Fibroblast of skin of abdomen (primary cell): ENCODE measurements around the gene PPP1R1A. TPM values are rescaled to one million over a fixed set of nuclear protein-coding genes. Genes with fewer than 3 reads are reported as not detected.

Experiments used
- DNase-seq: peaks from one replicate; pipeline ENCODE4 v3.0.0-alpha.2; 2013
- polyA plus RNA-seq, 2 experiments: library from polyadenylated mRNA; unstranded; fragments of 120-200 nt; gene quantifications; one replicate each; pipeline ENCODE4 v1.2.1, GENCODE V29; 2013; ENCODE audit not compliant: insufficient read length in 2 of 2

Gene PPP1R1A
- polyA plus RNA-seq (2013, experiment 1 of 2; ENCODE audit: insufficient read length) = 0.31 TPM
- 0.22 TPM for polyA plus RNA-seq (2013, experiment 2 of 2; ENCODE audit: insufficient read length)

DNA sequence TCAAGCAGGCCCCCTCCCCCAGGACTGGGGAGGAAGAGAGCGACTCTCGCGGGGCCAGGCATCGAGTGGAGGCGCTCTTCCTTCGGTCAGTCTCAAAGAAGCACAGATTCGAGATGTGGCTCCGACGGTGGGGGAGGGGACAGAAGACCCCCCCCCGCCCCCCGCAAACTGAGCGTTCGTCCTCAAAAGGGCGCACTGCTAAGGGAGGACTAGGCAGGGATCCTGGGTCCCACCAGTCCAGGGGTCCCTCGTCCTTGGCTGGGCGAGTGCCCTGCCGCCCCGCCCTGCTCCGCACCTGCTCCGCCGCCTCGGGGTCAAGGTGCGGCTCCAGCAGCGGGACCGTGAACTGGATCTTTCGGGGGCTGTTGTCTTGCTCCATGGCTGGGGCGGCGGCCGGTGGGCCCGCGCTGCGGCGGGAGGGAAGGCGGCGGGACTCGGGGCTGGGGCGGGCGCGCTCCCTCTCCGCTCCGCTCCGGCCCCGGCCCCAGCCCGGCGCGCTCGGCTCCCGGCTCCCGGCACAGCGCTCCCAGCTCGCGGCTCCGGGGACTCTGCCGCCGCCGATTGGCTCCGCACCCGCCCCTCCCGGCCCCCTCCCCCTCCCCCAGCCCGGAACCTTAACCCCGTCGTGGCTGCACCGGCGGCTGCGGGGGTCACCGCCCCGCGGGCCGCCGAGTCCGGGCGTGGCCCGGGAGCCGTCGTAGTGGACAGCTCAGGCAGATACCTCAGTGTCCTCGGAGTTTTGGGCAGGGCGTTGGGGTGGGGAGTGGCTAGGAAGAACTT lies at the start of gene PPP1R1A:
Gene PPP1R1A (minus strand): TSS at position 550 of the 780 bp plus-strand sequence. CDS start 171 bp downstream, at position 379.
- DNase-seq = no peak

DNA sequence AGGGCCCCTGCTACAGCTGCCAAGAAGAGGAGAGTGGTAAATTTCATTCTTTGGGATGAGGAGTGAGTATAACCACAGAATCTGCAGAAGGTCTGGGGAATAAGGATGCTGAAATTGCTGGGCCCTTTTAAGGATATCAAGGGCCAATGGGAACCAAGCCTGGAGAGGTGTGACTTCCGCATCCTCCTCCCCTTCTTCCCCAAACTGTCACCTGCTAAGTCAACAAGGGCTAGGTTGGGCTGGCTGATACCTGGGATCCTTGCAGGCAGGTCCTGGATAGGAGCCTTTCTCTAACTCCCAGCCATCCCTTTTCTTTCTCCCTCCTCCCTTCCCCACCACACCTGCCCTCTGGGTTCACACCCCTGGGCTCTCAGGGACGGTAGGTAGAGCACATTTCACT lies 46.3 kb upstream of the PPP1R1A start, which contains the start of gene LACRT:
Gene LACRT (minus strand): TSS at position 101 of the 400 bp plus-strand sequence. CDS start 54 bp downstream, at position 47.
- no peak for DNase-seq

GRCh38 chr12:54631988-54632728 lies 43.7 kb upstream of the PPP1R1A start:
- DNase-seq = no peak

GRCh38 chr12:54631551-54631950 lies 43.1 kb upstream of the PPP1R1A start:
- DNase-seq = no peak

DNA sequence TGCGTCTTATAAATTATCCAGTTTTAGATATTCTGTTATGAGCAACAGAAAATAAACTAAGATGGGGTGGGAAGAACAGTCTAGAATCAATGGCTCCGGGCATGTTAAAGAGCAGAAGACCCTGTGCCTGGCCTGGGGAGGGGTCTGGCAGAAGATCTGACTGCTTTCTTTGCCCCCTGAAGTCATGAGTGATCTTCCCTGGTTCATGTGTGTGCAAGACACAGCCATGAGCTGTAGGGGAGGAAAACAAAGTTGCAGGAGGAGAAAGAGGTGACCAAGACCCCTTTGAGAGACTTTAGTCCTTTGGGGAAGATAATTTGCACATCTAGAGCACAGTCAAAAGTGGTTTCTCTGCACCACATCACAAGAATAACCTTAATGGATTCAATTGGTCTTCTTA lies 41.5 kb upstream of the PPP1R1A start:
- DNase-seq = no peak

- DNase-seq = no peak
These were observed 39.9 kb upstream of the PPP1R1A start for GRCh38 chr12:54628186-54628846.

DNA sequence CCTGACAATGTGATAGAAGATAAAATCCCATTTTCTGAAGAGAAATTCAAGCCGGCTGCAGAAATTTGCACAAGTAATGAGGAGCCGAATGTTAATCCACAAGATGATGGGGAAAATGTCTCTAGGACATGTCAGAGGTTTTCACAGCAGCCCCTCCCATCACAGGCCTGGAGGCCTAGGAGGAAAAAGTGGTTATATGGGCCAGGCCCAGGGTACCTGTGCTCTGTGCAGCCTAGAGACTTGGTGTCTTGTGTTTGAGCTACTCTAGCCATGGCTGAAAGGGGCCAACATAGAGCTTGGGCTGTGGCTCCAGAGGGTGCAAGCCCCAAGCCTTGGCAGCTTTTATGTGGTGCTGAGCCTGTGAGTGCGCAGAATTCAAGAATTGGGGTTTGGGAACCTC lies 38.8 kb upstream of the PPP1R1A start:
- DNase-seq = no peak

DNA sequence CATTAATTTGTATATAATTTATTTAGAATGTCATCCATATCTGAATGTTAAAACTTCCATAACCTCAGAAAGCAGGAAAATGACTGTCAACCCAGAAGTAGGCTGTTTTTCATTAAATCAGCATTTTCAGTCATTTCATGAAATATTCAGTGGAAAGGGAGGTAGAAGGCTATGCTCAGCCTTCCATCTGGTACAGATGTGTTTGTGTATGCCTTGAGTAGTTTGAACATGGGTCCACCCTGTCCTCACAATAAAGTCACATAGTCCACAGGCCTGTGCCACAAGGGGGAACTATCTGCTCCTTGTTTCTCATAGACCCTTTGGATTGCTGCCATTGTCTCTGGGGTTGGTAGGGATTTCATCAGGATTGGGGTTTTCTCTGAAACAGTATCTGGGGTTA lies 37.1 kb upstream of the PPP1R1A start:
- DNase-seq = no peak

- no peak for DNase-seq
These were observed 36.1 kb upstream of the PPP1R1A start for GRCh38 chr12:54624315-54625279.

DNA sequence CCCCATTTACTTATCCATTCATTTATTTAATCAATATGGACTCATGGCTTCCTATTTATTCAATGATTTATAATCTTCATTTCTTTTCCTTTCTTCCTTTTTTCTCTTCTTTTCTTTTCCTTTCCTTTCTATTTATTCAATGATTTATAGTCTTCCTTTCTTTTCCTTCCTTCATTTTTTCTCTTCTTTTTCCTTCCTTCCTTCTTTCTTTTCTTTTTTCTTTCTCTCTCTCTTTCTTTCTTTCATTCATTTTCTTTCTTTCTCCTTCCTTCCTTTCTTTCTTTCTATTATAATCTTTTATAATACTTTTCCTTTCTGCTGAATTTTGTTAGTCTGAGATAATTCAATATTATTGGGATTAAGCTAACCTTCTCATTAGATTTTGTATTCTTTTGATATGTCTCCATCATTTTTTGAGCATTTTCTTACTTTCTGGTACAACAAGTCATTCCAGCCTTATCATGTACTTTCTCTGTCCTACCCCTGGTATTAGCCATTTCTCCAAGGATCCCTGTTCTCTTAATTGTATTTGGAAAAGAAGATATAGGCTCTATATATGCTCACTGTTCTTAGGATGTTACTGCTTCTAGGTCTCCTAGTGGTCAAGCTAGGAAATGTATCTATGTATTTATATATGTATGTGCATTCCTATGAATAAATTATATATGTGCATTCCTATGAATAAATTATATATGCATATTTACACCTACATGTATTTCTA lies 34.2 kb upstream of the PPP1R1A start:
- no peak for DNase-seq

- DNase-seq = no peak
These were observed 28.6 kb upstream of the PPP1R1A start for GRCh38 chr12:54616933-54617680.

GRCh38 chr12:54612225-54612750 lies 23.8 kb upstream of the PPP1R1A start:
- no peak for DNase-seq

- no peak for DNase-seq
These were observed 23.3 kb upstream of the PPP1R1A start for GRCh38 chr12:54611715-54612149.

DNA sequence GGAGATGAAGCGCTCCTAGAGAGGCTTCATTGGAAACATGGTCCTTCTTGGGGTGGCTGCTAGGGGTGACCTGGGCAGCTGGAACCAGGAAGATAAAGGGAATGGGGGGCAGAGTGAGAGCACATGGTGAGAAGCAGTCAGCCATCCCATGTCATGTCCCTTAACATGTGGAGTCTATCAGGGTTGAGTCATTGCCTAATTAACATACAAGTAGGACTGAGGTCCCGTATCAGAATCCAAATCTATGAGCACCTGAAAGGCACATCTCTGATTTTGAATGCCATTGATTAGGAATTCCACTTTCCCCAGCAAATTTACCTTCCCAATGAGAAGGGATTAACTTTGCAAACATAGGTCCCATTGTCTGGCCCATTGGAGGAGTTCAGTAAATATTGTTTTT lies 20.3 kb upstream of the PPP1R1A start:
- DNase-seq = no peak

DNA sequence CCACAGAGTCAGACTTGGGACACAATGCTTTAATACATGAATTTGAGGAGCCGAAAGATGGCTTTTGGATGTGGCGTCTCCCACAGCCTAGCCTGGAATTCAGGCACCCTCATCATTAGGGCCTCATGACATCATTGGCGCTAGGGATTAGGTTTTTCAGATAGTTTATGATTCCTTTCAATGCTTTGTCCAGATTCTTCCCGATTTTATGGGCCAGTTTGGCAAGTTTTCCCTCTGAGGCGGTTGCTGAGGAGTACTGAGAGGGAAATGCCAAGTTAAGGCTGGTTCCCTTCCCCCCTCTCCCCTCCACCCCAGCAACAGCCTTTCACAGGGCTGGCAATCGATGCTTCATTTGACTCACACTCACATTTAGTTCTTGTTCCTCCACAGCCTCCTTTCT lies 19.7 kb upstream of the PPP1R1A start:
- DNase-seq = no peak

- DNase-seq = no peak
These were observed 18.1 kb upstream of the PPP1R1A start for GRCh38 chr12:54606556-54606955.

DNA sequence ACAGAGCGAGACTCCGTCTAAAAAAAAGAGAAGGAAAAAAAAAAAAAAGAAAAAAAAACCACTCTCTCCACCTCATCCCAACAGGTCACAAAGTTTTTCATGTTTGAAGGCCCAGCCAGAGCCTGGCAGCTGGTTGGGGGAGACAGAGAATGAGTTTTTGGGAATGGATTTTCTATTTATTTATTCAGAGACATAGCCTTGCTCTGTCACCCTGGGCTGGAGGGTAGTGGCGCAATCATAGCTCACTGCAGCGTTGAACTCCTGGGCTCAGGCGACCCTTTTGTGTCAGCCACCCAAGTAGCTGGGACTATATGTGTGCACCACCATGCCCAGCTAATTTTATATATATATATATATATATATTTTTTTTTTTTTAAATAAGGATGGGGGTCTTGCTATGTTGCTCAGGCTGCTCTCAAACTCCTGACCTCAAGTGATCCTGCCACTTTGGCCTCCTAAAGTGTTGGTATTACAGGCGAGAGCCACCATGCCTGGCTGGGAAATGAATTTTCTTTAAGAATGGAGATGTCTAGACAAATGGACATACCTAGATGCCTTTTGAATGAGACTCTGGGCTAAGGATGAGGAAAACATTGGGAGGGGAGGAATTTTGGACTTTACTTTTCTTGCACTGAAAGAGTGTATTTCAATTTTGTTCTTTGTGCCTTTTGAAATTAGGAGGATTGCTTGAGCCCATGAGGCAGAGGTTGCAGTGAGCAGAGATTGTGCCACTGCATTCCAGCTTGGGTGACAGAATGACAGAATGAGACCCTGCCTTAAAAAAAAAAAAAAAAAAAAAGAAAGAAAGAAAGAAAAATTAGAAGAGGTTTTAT lies 16.9 kb upstream of the PPP1R1A start:
- DNase-seq = no peak

DNA sequence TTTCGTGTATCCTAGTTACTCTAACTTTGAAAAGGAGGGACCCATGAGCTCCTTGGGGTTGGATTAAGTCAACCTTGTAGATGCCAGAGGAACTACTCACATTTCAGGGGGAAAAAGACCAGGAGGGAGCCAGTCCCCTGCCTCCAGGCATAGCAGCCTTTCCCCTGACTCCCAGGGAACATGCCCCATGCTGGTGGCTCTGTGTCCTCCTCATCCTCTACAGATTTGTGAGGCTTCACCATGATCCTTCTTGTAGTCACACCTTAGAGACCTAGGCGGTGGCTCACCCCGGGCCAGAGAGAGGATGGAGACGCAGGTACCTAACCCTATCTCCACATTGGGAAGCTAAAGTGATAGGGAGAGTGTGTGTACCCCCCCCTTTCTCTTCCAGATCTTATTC lies 16.0 kb upstream of the PPP1R1A start:
- no peak for DNase-seq

DNA sequence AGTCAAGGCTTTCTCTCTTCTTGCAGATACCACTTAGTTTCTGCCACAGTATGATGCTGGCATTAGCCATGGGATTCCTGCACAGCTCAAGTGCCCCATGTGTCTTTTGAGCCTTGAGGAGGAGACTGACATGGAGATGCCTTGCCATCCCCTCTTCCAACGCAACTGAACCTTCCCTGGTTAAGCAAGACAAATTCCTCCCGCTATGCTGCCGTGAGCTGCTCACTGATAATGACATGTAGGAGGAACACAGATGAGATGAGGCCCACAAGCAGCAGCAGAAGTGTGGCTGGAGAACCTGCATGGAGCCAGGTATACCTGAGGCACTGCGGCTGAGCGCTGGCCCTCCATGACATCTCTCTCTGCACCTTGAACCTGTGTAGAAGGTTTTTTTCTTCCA lies 15.4 kb upstream of the PPP1R1A start:
- no peak for DNase-seq
